GM23248 (cell line): ENCODE measurements around the gene RBM43. TPM values are rescaled to one million over a fixed set of nuclear protein-coding genes. Genes with fewer than 3 reads are reported as not detected.
A peak's percentile ranks its signal among the peaks of the same experiment; 100 is the strongest.
"Not testable (repeated sequence)": the region's sequence is repeated elsewhere in the genome, so short reads cannot be mapped to it uniquely, and the experiment has no call there.

Experiments
- DNase-seq: peaks from one replicate; pipeline ENCODE4 v3.0.0-alpha.2; 2015
- H2AFZ ChIP-seq: fragments of 200-600 bp; sonication (generic); 2 replicates; pipeline ENCODE4 v1.6.1; 2016; ENCODE audit warnings: antibody characterized with exemption
- H3F3A ChIP-seq: fragments of 200-600 bp; sonication (generic); 2 replicates; pipeline ENCODE4 v1.6.1; 2016; ENCODE audit warnings: mild to moderate bottlenecking, antibody characterized with exemption, mixed run types; ENCODE audit not compliant: insufficient read depth
- H3K27ac ChIP-seq: fragments of 200-600 bp; sonication (generic); 2 replicates; pipeline ENCODE4 v1.5.1; 2016; ENCODE audit warnings: mild to moderate bottlenecking
- H3K27me3 ChIP-seq: fragments of 200-600 bp; sonication (generic); replicated peaks from 2 replicates; pipeline ENCODE4 v1.6.1; 2016; ENCODE audit warnings: mild to moderate bottlenecking; ENCODE audit not compliant: insufficient read depth
- H3K36me3 ChIP-seq: fragments of 200-600 bp; sonication (generic); 2 replicates; pipeline ENCODE4 v1.6.1; 2016; ENCODE audit warnings: low read depth, mild to moderate bottlenecking
- H3K4me1 ChIP-seq: fragments of 200-600 bp; sonication (generic); 2 replicates; pipeline ENCODE4 v1.6.1; 2016; ENCODE audit warnings: mild to moderate bottlenecking; ENCODE audit not compliant: insufficient read depth
- H3K4me2 ChIP-seq: fragments of 200-600 bp; sonication (generic); one replicate; pipeline ENCODE4 v1.6.1; 2016; ENCODE audit warnings: mild to moderate bottlenecking; ENCODE audit not compliant: unreplicated experiment
- H3K4me3 ChIP-seq: fragments of 200-600 bp; sonication (generic); 2 replicates; pipeline ENCODE4 v1.5.1; 2016; ENCODE audit warnings: mild to moderate bottlenecking
- H3K79me2 ChIP-seq: fragments of 200-600 bp; sonication (generic); 2 replicates; pipeline ENCODE4 v1.6.1; 2016; ENCODE audit warnings: mild to moderate bottlenecking; ENCODE audit not compliant: insufficient read depth
- H3K9ac ChIP-seq: fragments of 200-600 bp; sonication (generic); 2 replicates; pipeline ENCODE4 v1.6.1; 2016; ENCODE audit warnings: mild to moderate bottlenecking
- H3K9me2 ChIP-seq: fragments of 200-600 bp; sonication (generic); 2 replicates; pipeline ENCODE4 v1.6.1; 2016; ENCODE audit warnings: mixed run types, mild to moderate bottlenecking, moderate library complexity; ENCODE audit not compliant: insufficient read depth
- H3K9me3 ChIP-seq: fragments of 200-600 bp; sonication (generic); one replicate; pipeline ENCODE4 v1.6.1; 2017; ENCODE audit warnings: low read depth
- H4K20me1 ChIP-seq: fragments of 200-600 bp; sonication (generic); 2 replicates; pipeline ENCODE4 v1.6.0; 2016; ENCODE audit not compliant: insufficient read depth
- EZH2 ChIP-seq: fragments of 200-600 bp; sonication (generic); IDR thresholded peaks from 2 replicates; pipeline ENCODE4 v1.6.1; 2018; ENCODE audit warnings: antibody characterized with exemption, mild to moderate bottlenecking; ENCODE audit not compliant: insufficient read depth, poor library complexity, severe bottlenecking
- EZH2phosphoT487 ChIP-seq: fragments of 200-600 bp; sonication (generic); IDR thresholded peaks from 2 replicates; pipeline ENCODE4 v1.6.1; 2018; ENCODE audit warnings: antibody characterized with exemption, moderate library complexity, mild to moderate bottlenecking, low read depth; ENCODE audit not compliant: insufficient read depth
- WGBS, 2 experiments: methylation state at CpG; one replicate each; pipeline ENCODE4 v1.1.6; 2015 to 2017; ENCODE audit warnings: low lambda C conversion rate in 2 of 2, low coverage in 1 of 2; ENCODE audit errors: missing lambda C conversion rate in 2 of 2; 5-methylcytosine and 5-hydroxymethylcytosine counted together
- in situ Hi-C: fragments of 300-500 bp; cut with MboI; formaldehyde crosslinking; loops from 2 replicates; pipeline ENCODE4 v1.15.0; 2020
- polyA plus RNA-seq: library from polyadenylated mRNA; unstranded; fragments of >200 nt; fragmentation: Nextera tagmentation; extraction: Ambion mirVana; gene quantifications from 2 replicates; pipeline ENCODE4 v1.2.1, GENCODE V29; 2016
- total RNA-seq: library from RNA; depleted of rRNA; stranded (reverse); fragments of >200 nt; shearing (Covaris generic); gene quantifications from 2 replicates; pipeline ENCODE4 v1.2.3, GENCODE V29; 2014; rRNA removed

The RBM43 gene
- 6.8 and 7.3 TPM in 2 replicates for total RNA-seq
- 2.4 and 3.1 TPM in 2 replicates for polyA plus RNA-seq

DNA sequence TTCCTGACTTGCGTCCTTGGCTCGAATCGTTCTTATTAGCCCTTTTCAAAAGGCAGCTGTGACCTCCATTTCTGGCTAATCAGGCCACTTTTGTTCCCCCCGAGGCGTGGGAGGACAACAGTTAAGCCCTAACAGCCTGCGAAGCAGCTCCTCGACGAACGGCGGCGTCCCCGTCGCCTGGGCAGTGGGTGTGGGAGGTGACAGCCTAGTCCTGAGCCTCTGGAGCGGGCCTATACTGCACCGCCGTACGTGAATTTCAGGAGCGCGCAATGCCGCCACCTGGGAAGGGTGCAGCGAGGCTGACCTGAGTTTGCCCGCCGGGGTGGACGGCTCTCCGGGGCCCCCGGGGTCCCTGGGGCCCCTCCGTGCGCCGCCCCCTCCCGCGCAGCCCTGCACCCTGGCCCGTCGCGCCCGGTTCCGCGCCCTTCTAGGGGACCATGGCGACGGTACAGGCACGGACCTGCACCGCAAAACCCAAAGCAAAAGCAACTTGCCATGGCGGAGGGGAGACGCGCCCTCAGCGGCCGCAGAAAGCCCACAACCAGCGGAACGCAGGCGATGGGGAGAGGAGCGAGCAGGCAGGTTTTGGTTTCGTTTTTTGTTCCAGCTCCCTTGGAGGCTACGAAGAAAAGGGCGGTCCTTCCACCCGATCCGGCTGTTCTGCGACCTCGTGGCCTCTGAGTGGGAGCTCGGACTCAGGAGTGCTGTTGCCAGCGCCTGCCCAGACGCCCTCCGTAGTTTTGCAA lies at the start of gene RBM43:
RBM43 (minus strand) TSS at position 633 of the 746 bp plus-strand sequence; CDS start at position 497, 136 bp downstream.
- H3F3A ChIP-seq: 0 out of 2 replicates have a peak, but pooled peaks cover 4% of the 10 kb centered on the region
- H2AFZ ChIP-seq: peak within 1 kb of the TSS; percentile 86
- H3K27ac ChIP-seq: peak within 1 kb of the TSS; percentile 93
- peak; percentile 97 for DNase-seq
- H3K9ac ChIP-seq: peak within 1 kb of the TSS; percentile 93
- no peaks in the 10 kb centered on the region for H3K9me3 ChIP-seq
- peaks cover 21% of the 10 kb centered on the region for H3K4me1 ChIP-seq
- no peaks in the 10 kb centered on the region for H4K20me1 ChIP-seq
- no peaks in the 10 kb centered on the region for H3K9me2 ChIP-seq
- 0 to 1% methylated on average over 54 to 55 of the region's 61 CpGs for WGBS, 2 experiments
- H3K4me2 ChIP-seq: peak within 1 kb of the TSS; percentile 82
- H3K4me3 ChIP-seq: peak within 1 kb of the TSS; percentile 85
- no peaks in the 10 kb centered on the region for H3K36me3 ChIP-seq
- in situ Hi-C loops: loop anchor here (10.0 kb wide), 1 partner anchor 153 kb away; no protein-coding TSS in a partner anchor
- TF ChIP-seq EZH2phosphoT487 (no peak), EZH2 (no peak)
- H3K79me2 ChIP-seq: peaks cover 31% of the 10 kb centered on the region
- no peaks in the 10 kb centered on the region for H3K27me3 ChIP-seq

DNA sequence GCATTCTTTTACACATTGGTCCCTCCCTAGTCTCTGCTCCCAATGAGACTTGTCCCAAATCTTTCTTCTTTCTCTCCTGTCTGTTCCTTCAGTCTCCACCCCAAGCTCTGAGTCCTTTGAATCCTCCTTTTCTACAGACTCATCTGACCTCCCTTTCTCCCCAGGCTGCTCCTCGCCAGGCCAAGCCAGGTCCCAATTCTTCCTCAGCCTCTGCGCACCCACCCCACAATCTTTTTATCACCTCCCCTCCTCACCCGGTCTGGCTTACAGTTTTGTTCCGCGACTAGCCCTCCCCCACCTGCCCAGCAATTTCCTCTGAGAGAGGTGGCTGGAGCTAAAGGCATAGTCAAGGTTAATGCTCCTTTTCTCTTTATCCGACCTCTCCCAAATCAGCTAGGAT lies 48.6 kb upstream of the RBM43 start:
- H3K79me2 ChIP-seq: not testable (repeated sequence)

DNA sequence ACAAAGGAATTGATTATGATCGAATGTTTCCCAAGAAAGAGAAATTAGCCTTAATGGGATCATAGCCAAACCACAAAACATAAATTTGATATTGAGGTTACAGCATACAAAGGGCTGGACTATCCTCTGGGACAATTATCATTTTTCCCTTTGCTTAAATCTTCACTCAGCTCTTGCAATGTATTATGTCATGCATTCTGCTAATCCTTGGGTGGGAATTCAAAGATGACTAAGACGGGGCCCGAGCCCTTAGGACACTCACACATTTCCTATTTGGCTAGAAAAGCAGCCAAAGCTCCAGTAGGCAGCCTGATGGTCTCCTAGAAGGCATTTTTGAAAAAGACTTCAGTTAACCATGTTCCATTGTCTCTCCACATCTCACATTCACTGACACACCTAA lies 45.0 kb upstream of the RBM43 start:
- H2AFZ ChIP-seq: no peak overlapping the region
- H3K27me3 ChIP-seq: no peaks in the 10 kb centered on the region
- no peaks in the 10 kb centered on the region for H3K9me3 ChIP-seq
- DNase-seq: peak; percentile 94
- H3K9me2 ChIP-seq: no peaks in the 10 kb centered on the region
- no peaks in the 10 kb centered on the region for H3K79me2 ChIP-seq
- no peak overlapping the region for H3K4me3 ChIP-seq
- no peak overlapping the region for H3K4me2 ChIP-seq
- no peaks in the 10 kb centered on the region for H3K36me3 ChIP-seq
- peak overlapping the region; percentile 15; the same call in 1 of the 2 replicates for H3K27ac ChIP-seq
- TF ChIP-seq EZH2phosphoT487: no peak
- TF ChIP-seq EZH2: no peak
- H3K9ac ChIP-seq: no peak overlapping the region
- in situ Hi-C loops: no loop called here
- H3F3A ChIP-seq: peaks cover 4% of the 10 kb centered on the region; the same call in 1 of the 2 replicates
- 1 to 4% methylated on average over 3 of the region's 3 CpGs for WGBS, 2 experiments
- no peaks in the 10 kb centered on the region for H4K20me1 ChIP-seq
- peaks cover 23% of the 10 kb centered on the region for H3K4me1 ChIP-seq

More for the DNA sequence above, 48.6 kb upstream of the RBM43 start:
- H3F3A ChIP-seq, DNase-seq, H3K9me3 ChIP-seq, H2AFZ ChIP-seq, H3K4me2 ChIP-seq, H3K4me3 ChIP-seq, in situ Hi-C loops, H4K20me1 ChIP-seq, H3K36me3 ChIP-seq, H3K9ac ChIP-seq, H3K27me3 ChIP-seq, H3K27ac ChIP-seq, H3K9me2 ChIP-seq: not testable (repeated sequence)
- H3K4me1 ChIP-seq: peaks cover 12% of the 10 kb centered on the region
- 92 to 95% methylated on average over 6 of the region's 6 CpGs for WGBS, 2 experiments

DNA sequence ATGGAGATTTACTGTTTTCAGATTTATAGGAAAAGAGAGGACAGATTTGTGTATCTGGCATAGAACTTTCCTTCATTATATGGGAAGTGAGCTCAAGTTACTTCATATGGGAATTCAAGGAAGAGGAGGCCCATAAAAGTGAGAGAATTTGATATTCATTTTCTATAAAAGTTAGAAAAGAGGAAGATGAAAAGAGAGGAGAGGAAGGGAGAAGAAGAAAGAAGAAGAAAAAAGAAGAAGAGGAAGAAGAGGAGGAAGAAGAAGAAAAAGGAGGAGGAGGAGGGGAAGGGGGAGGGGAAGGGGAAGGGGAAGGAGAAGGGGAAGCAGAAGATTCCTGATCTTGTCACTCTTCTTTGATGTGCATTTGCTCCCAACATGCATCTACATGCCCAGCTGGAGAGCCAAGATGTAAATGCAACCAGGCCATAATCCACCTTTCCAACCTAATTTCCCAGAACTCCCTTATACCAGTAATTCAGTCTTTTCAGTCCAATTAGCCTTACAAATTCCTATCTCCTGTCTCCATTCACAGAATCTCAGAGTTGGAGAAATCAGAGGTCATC lies 43.5 kb upstream of the RBM43 start:
- peaks cover 4% of the 10 kb centered on the region; the same call in 1 of the 2 replicates for H3F3A ChIP-seq
- H3K4me3 ChIP-seq: no peak overlapping the region
- no peak for DNase-seq
- H2AFZ ChIP-seq: no peak overlapping the region
- H3K36me3 ChIP-seq: no peaks in the 10 kb centered on the region
- no peaks in the 10 kb centered on the region for H4K20me1 ChIP-seq
- no peak overlapping the region for H3K27ac ChIP-seq
- no peaks in the 10 kb centered on the region for H3K79me2 ChIP-seq
- H3K4me2 ChIP-seq: no peak overlapping the region
- TF ChIP-seq EZH2phosphoT487: no peak
- TF ChIP-seq EZH2: no peak
- in situ Hi-C loops: no loop called here
- H3K9me2 ChIP-seq: no peaks in the 10 kb centered on the region
- peaks cover 23% of the 10 kb centered on the region for H3K4me1 ChIP-seq
- no peaks in the 10 kb centered on the region for H3K9me3 ChIP-seq
- H3K9ac ChIP-seq: no peak overlapping the region
- H3K27me3 ChIP-seq: no peaks in the 10 kb centered on the region
